Naive thymus-derived CD4-positive, alpha-beta T cell (primary cell): Measurements from ENCODE around the gene RAD21L1. TPM values are rescaled to one million over a fixed set of nuclear protein-coding genes. Genes with fewer than 3 reads are reported as not detected.

ENCODE experiments used
- ATAC-seq: fragments of 150-1000 bp; cut with Tn5 transposase; 2 replicates; pipeline ENCODE4 v1.10.0; 2021; ENCODE audit warnings: mild to moderate bottlenecking, moderate library complexity
- CTCF ChIA-PET: fragments of 350-600 bp; sonication (Branson Sonifier 250); formaldehyde crosslinking; loops from one replicate; lab custom pipeline; 2021; ENCODE audit warnings: antibody characterized with exemption; lab: Charles Lee
- POLR2A ChIA-PET: fragments of 350-600 bp; sonication (Branson Sonifier 250); formaldehyde crosslinking; loops from one replicate; lab custom pipeline; 2021; ENCODE audit warnings: antibody characterized with exemption, inconsistent platforms; lab: Charles Lee
- DNase-seq, 9 donors: peaks; one replicate each; pipeline versions ENCODE4 v3.0.0 to v3.0.0-alpha.2; 2020 to 2022; ENCODE audit warnings: mixed read lengths in 1 of 9
- H3K27ac ChIP-seq: one replicate; pipeline ENCODE4 v1.7.0; 2013; ENCODE audit warnings: mild to moderate bottlenecking, low read depth, low read length, moderate library complexity
- H3K27me3 ChIP-seq, 2 donors: one replicate each; pipeline ENCODE4 v1.7.0; 2013; ENCODE audit warnings: low read length in 2 of 2, mild to moderate bottlenecking in 2 of 2, moderate library complexity in 2 of 2; ENCODE audit not compliant: control insufficient read depth in 2 of 2, insufficient read depth in 2 of 2
- H3K36me3 ChIP-seq, 3 experiments: 1 replicate in 2 of 3; 2 replicates in 1 of 3; pipeline ENCODE4 v1.7.0; 2013; ENCODE audit warnings: low read length in 3 of 3, mild to moderate bottlenecking in 3 of 3, moderate library complexity in 1 of 3; ENCODE audit not compliant: insufficient read depth in 3 of 3, control insufficient read depth in 2 of 3
- H3K4me1 ChIP-seq, 2 donors: one replicate each; pipeline ENCODE4 v1.7.0; 2013; ENCODE audit warnings: low read length in 2 of 2, mild to moderate bottlenecking in 2 of 2, moderate library complexity in 1 of 2; ENCODE audit not compliant: control insufficient read depth in 2 of 2, insufficient read depth in 2 of 2
- H3K4me3 ChIP-seq: 2 replicates; pipeline ENCODE4 v1.7.0; 2013; ENCODE audit warnings: mild to moderate bottlenecking, low read length
- H3K9me3 ChIP-seq, 3 experiments: 1 replicate in 2 of 3; 2 replicates in 1 of 3; pipeline ENCODE4 v1.7.0; 2013; ENCODE audit warnings: low read length in 3 of 3; ENCODE audit not compliant: control insufficient read depth in 2 of 3
- H3K27ac Mint-ChIP-seq, 9 donors: one replicate each; pipeline ENCODE4 v1.8.0; 2020 to 2022; ENCODE audit warnings: mixed read lengths in 9 of 9, mild to moderate bottlenecking in 8 of 9, moderate library complexity in 5 of 9, inconsistent platforms in 2 of 9
- H3K27me3 Mint-ChIP-seq, 5 donors: one replicate each; pipeline ENCODE4 v1.8.0; 2021 to 2022; ENCODE audit warnings: mixed read lengths in 5 of 5, mild to moderate bottlenecking in 1 of 5
- H3K36me3 Mint-ChIP-seq, 5 donors: one replicate each; pipeline ENCODE4 v1.8.0; 2020 to 2022; ENCODE audit warnings: mixed read lengths in 5 of 5, mild to moderate bottlenecking in 3 of 5, inconsistent platforms in 1 of 5
- H3K4me1 Mint-ChIP-seq, 7 donors: one replicate each; pipeline ENCODE4 v1.8.0; 2020 to 2022; ENCODE audit warnings: mixed read lengths in 7 of 7, mild to moderate bottlenecking in 3 of 7, inconsistent platforms in 1 of 7
- H3K4me3 Mint-ChIP-seq, 10 donors: one replicate each; pipeline ENCODE4 v1.8.0; 2020 to 2022; ENCODE audit warnings: mild to moderate bottlenecking in 10 of 10, mixed read lengths in 10 of 10, moderate library complexity in 6 of 10, inconsistent platforms in 2 of 10
- H3K9me3 Mint-ChIP-seq, 11 donors: one replicate each; pipeline ENCODE4 v1.8.0; 2020 to 2022; ENCODE audit warnings: mixed read lengths in 11 of 11, mild to moderate bottlenecking in 4 of 11, inconsistent platforms in 1 of 11, moderate library complexity in 1 of 11
- intact Hi-C, 2 donors: fragments of 100-400 bp; cut with micrococcal nuclease; formaldehyde crosslinking; loops; one replicate each; pipeline ENCODE4 v1.15.1; 2023
- polyA plus RNA-seq, 2 donors: library from polyadenylated mRNA; unstranded; fragments of 300-500 nt; fragmentation: Illumina TruSeq; gene quantifications; one replicate each; pipeline ENCODE4 v1.2.3, GENCODE V29; 2021
- total RNA-seq, 6 experiments: library from RNA in 5 of 6; stranded (reverse) in 5 of 6; gene quantifications; 1 replicate in 5 of 6; 2 replicates in 1 of 6; pipeline ENCODE4 v1.2.3 and lab custom pipeline; 2021 to 2026

The RAD21L1 gene
- total and polyA plus RNA-seq, 7 experiments from 2014 or later = 0.48 to 0.81 (median 0.61) TPM; not detected in 3

DNA sequence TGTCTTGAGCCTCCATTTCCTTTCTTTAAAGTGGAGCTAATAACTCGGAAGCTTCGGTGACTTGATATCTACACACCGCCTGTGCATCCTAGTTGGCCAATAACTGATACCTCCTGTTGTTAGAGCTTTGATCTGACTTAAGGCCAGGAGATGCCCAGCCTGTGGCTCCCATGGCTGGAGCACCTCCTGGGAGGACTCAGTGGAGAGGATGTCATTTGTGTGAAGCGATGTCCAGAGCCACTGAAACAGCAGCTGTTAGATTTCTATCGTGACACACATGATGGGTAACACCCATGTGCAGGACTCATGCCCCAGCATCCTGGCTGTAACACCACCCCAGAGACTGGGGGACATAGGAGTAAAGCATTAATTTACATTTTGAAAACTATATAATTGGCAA is 72.3 kb downstream of the RAD21L1 start:
- ChIA-PET CTCF (interaction anchor here (1.5 to 4.3 kb wide), 2 partner anchors 11 to 70 kb away, joined by 4 to 22 read pairs; no protein-coding TSS in a partner anchor), POLR2A (interaction anchor here (0.7 to 3.3 kb wide), 5 partner anchors 11 to 92 kb away, joined by 3 to 15 read pairs (median 5); partner anchors contain the start of gene SNPH)
- Histone ChIP-seq H3K27ac (no peak overlapping the region), H3K27me3 (no peaks in the 10 kb centered on the region), H3K9me3 (no peaks in the 10 kb centered on the region), H3K4me3 (no peak overlapping the region), H3K36me3 (peaks cover 0 to 53% (median 0%) of the 10 kb centered on the region in 3 experiments), H3K4me1 (peaks cover 12 to 28% of the 10 kb centered on the region in 2 donors)
- Mint-ChIP-seq H3K36me3 (peaks cover 7 to 30% (median 9%) of the 10 kb centered on the region in 5 donors), H3K27me3 (no peaks in the 10 kb centered on the region), H3K9me3 (no peaks in the 10 kb centered on the region), H3K27ac (peak overlapping the region in 3 of 9 donors; percentile 56 to 87 (median 74)), H3K4me3 (no peak overlapping the region), H3K4me1 (peaks cover 24 to 40% (median 36%) of the 10 kb centered on the region in 7 donors)
- no peak for DNase-seq
- intact Hi-C loops = loop anchor here in 1 of 2 donors (2.0 kb wide), 1 partner anchor 81 kb away; no protein-coding TSS in a partner anchor
- ATAC-seq = no peak

DNA sequence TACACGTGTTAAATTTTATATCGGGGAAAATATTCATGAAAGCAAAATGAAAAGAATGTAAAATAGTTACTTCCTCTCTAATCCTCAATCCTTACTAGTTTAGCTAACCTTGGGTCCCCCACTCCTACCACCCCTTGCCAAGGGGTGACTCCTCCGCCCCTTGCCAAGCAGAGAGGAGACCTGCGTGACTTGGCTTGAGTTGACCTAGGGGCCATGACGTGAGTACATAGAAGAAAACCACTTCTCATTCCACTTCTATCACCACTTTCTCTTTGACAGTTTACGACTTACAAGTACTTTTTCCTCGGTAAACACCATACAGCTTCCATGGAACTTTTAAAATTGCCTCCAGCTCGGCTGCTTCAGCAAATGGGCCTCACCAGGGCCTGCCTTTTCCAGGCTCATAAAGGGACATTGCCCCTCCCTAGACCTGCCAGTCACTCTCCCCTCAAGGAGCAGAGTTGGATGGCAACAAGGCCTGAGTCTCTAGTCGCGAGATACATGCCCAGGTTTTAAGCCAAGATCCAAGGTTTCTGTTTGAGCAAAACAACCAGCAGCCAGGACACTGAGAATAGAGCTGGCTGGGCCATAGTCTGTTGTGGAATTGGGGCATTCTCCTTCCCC is 73.2 kb downstream of the RAD21L1 start:
- no peak overlapping the region for H3K4me3 ChIP-seq
- peaks cover 7 to 35% (median 11%) of the 10 kb centered on the region in 5 donors for H3K36me3 Mint-ChIP-seq
- POLR2A ChIA-PET = interaction anchor here (1.9 to 3.3 kb wide), 2 partner anchors 12 to 33 kb away, joined by 11 to 15 read pairs; partner anchors contain the start of gene SNPH
- no peaks in the 10 kb centered on the region for H3K27me3 Mint-ChIP-seq
- peak overlapping the region in 6 of 9 donors; percentile 11 to 90 (median 64) for H3K27ac Mint-ChIP-seq
- CTCF ChIA-PET = interaction anchor here (0.9 to 4.3 kb wide), 4 partner anchors 12 to 168 kb away, joined by 3 to 22 read pairs (median 4); partner anchors contain the start of gene NSFL1C
- ATAC-seq (no peak), DNase-seq (no peak)
- peak overlapping the region in 1 of 10 donors; percentile 33 for H3K4me3 Mint-ChIP-seq
- H3K27me3 ChIP-seq = no peaks in the 10 kb centered on the region
- peak overlapping the region; percentile 17 for H3K27ac ChIP-seq
- intact Hi-C loops = loop anchor here in 1 of 2 donors (2.0 kb wide), 1 partner anchor 82 kb away; no protein-coding TSS in a partner anchor
- peaks cover 12 to 23% of the 10 kb centered on the region in 2 donors for H3K4me1 ChIP-seq
- peaks cover 20 to 36% (median 32%) of the 10 kb centered on the region in 7 donors for H3K4me1 Mint-ChIP-seq
- no peaks in the 10 kb centered on the region for H3K9me3 ChIP-seq
- no peaks in the 10 kb centered on the region for H3K9me3 Mint-ChIP-seq
- H3K36me3 ChIP-seq = peaks cover 0 to 59% (median 0%) of the 10 kb centered on the region in 3 experiments

DNA sequence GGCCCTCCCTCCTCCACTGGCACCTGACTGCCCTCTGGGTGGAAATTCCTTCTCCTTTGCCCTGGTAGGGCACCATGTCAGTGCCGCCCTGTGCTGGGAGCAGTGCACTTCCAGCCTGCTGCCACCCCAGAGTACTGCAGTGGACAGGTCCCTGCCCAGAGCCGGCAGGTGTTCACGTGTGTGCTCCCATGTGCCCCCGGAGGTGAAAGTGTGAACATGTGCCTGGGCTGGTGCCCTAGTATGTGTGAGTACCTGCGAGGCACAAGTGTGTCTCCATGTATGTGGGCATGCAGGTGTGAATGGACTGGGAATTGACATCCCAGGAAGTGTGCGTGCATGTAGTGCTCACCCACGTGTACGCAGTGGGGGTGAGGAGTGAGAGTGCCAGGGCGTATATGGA is 73.7 kb downstream of the RAD21L1 start:
- ATAC-seq (peak; percentile 64), DNase-seq (peak in 6 of 9 donors; percentile 12 to 39 (median 32))
- H3K36me3 ChIP-seq = peaks cover 0 to 60% (median 0%) of the 10 kb centered on the region in 3 experiments
- no peaks in the 10 kb centered on the region for H3K27me3 Mint-ChIP-seq
- CTCF ChIA-PET = interaction anchor here (0.8 to 4.3 kb wide), 5 partner anchors 8 to 168 kb away, joined by 3 to 22 read pairs (median 4); partner anchors contain the start of genes NSFL1C and SNPH
- no peaks in the 10 kb centered on the region for H3K27me3 ChIP-seq
- no peak overlapping the region for H3K4me3 ChIP-seq
- peak overlapping the region; percentile 17 for H3K27ac ChIP-seq
- no peaks in the 10 kb centered on the region for H3K9me3 ChIP-seq
- H3K36me3 Mint-ChIP-seq = peaks cover 7 to 40% (median 12%) of the 10 kb centered on the region in 5 donors
- intact Hi-C loops = loop anchor here in 1 of 2 donors (2.0 kb wide), 1 partner anchor 83 kb away; no protein-coding TSS in a partner anchor
- H3K4me3 Mint-ChIP-seq = peak overlapping the region in 7 of 10 donors; percentile 40 to 62 (median 58)
- H3K4me1 Mint-ChIP-seq = peaks cover 20 to 36% (median 32%) of the 10 kb centered on the region in 7 donors
- POLR2A ChIA-PET = interaction anchor here (1.9 to 3.3 kb wide), 2 partner anchors 13 to 33 kb away, joined by 11 to 15 read pairs; partner anchors contain the start of gene SNPH
- peak overlapping the region; percentile 52 to 93 (median 75) for H3K27ac Mint-ChIP-seq
- H3K4me1 ChIP-seq = peaks cover 12 to 23% of the 10 kb centered on the region in 2 donors
- H3K9me3 Mint-ChIP-seq = no peaks in the 10 kb centered on the region

DNA sequence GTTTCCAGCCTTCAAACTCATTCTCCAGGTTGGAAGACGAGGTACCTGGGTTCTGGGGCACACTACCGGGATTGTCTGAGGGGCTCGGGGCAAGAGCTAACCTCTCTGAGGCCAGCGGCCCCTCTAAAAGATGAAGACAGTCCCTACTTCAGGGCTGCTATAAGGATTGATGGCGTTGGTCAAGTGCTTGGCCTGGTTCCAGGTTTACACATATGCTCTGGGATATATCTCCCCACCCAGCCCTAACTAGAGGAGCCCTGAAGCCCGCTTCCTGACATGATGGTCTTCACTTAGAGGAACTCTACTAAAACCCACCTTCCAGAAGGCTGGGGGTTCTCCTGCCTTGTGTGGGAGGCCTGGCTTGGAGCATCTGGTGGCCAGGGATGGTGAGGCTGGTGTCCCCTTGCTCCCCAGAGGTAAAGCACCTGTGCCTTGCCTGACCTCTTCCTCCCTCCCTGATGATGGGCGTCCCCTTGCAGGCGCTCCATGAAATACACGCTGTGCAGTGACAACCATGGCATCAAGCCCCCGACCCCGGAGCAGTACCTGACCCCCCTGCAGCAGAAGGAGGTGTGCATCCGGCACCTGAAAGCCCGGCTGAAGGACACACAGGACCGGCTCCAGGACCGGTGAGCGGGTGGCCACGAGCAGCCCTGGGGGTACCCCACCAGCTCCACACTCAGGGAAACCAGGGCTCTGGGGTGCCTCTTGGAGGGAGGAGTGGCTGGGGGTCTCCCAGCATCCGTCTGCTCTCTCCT is 74.4 kb downstream of the RAD21L1 start:
- H3K4me1 Mint-ChIP-seq = peaks cover 20 to 36% (median 32%) of the 10 kb centered on the region in 7 donors
- H3K27me3 Mint-ChIP-seq = no peaks in the 10 kb centered on the region
- H3K4me3 Mint-ChIP-seq = peak overlapping the region in 4 of 10 donors; percentile 37 to 86 (median 73)

DNA sequence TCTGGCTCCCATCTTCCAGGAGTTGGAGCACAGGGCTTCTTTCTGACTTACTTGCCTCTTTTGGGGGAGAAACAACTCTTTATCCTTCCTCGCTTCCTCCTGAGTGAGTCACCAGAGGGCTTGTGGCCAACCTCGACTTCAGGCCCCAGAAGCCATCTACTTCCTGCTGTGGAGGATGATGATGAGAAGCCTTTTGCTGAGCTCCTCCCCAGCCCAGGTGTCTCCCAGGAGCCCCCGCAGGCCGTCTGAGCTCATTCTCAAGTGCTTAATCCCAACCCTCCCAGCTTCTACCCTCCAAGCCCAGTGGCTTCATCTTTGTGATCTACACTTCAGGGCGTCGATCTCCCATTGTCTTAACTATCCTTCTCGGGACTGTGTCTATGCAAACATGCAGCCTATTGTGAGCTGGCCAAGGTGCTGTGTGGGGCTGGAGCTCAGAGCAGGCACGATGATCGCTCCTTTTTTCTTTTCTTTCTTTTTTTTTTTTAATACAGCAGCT is 75.2 kb downstream of the RAD21L1 start:
- H3K27ac ChIP-seq = peak overlapping the region; percentile 56
- peaks cover 12 to 23% of the 10 kb centered on the region in 2 donors for H3K4me1 ChIP-seq
- H3K27me3 ChIP-seq = no peaks in the 10 kb centered on the region
- peak overlapping the region; percentile 87 to 95 (median 93) for H3K27ac Mint-ChIP-seq
- no peaks in the 10 kb centered on the region for H3K27me3 Mint-ChIP-seq
- H3K9me3 Mint-ChIP-seq = no peaks in the 10 kb centered on the region
- CTCF ChIA-PET = interaction anchor here (0.8 to 4.3 kb wide), 9 partner anchors 9 to 136 kb away, joined by 3 to 22 read pairs (median 4); partner anchors contain the start of gene RAD21L1
- H3K4me3 ChIP-seq = no peak overlapping the region
- POLR2A ChIA-PET = interaction anchor here (0.6 to 3.3 kb wide), 11 partner anchors 8 to 84 kb away, joined by 3 to 15 read pairs (median 3); partner anchors contain the start of gene SNPH
- intact Hi-C loops = loop anchor here (1.0 to 5.0 kb wide), 7 partner anchors 10 to 136 kb away; partner anchors contain the start of genes RAD21L1 (in 2 of the 2) and SNPH (in 1 of the 2)
- ATAC-seq (peak; percentile 72), DNase-seq (peak in 8 of 9 donors; percentile 32 to 56 (median 46))
- H3K4me3 Mint-ChIP-seq = peak overlapping the region; percentile 51 to 88 (median 69)
- H3K36me3 Mint-ChIP-seq = peaks cover 10 to 42% (median 14%) of the 10 kb centered on the region in 5 donors
- H3K36me3 ChIP-seq = peaks cover 0 to 69% (median 0%) of the 10 kb centered on the region in 3 experiments
- H3K4me1 Mint-ChIP-seq = peaks cover 23 to 36% (median 32%) of the 10 kb centered on the region in 7 donors
- no peaks in the 10 kb centered on the region for H3K9me3 ChIP-seq

More for the DNA sequence above, 74.4 kb downstream of the RAD21L1 start:
- Histone ChIP-seq H3K9me3 (no peaks in the 10 kb centered on the region), H3K4me1 (peaks cover 12 to 23% of the 10 kb centered on the region in 2 donors), H3K4me3 (no peak overlapping the region), H3K27ac (peak overlapping the region; percentile 56), H3K36me3 (peaks cover 0 to 67% (median 0%) of the 10 kb centered on the region in 3 experiments), H3K27me3 (no peaks in the 10 kb centered on the region)
- intact Hi-C loops = loop anchor here in 1 of 2 donors (5.0 kb wide), 1 partner anchor 73 kb away; the partner anchor contains the start of gene RAD21L1
- H3K36me3 Mint-ChIP-seq = peaks cover 7 to 42% (median 12%) of the 10 kb centered on the region in 5 donors
- no peak for ATAC-seq
- peak overlapping the region in 8 of 9 donors; percentile 54 to 93 (median 91) for H3K27ac Mint-ChIP-seq
- CTCF ChIA-PET = interaction anchor here (0.8 to 4.3 kb wide), 10 partner anchors 9 to 137 kb away, joined by 3 to 22 read pairs (median 4); partner anchors contain the start of genes RAD21L1 and SNPH
- POLR2A ChIA-PET = interaction anchor here (0.6 to 3.3 kb wide), 9 partner anchors 7 to 79 kb away, joined by 3 to 15 read pairs (median 5); partner anchors contain the start of gene SNPH
- DNase-seq = no peak
- no peaks in the 10 kb centered on the region for H3K9me3 Mint-ChIP-seq
